ENCODE measurements around the gene ST6GAL1.
"Not testable (repeated sequence)": the region's sequence is repeated elsewhere in the genome, so short reads cannot be mapped to it uniquely, and the experiment has no call there.

ST6GAL1 gene

GRCh38 chr3:187044867-187045552, 114.7 kb downstream of the ST6GAL1 start:
- Histone ChIP-seq H3K4me1 (peaks cover 0 to 36% (median 8%) of the 10 kb centered on the region in 4 donors), H3K36me3 (peaks cover 2 to 17% (median 8%) of the 10 kb centered on the region in 3 donors), H3K4me3 (no peak overlapping the region), H3K27ac (no peak overlapping the region), H3K9me3 (no peaks in the 10 kb centered on the region), H3K27me3 (no peaks in the 10 kb centered on the region)
- TF ChIP-seq CTCF (IDR thresholded peaks at IDR 0.05): no peak
- peak in 1 of 2 donors; percentile 45 for DNase-seq
- intact Hi-C loops (cut with DNase I; ENCODE audit: low total_unique reads): no loop called here

DNA sequence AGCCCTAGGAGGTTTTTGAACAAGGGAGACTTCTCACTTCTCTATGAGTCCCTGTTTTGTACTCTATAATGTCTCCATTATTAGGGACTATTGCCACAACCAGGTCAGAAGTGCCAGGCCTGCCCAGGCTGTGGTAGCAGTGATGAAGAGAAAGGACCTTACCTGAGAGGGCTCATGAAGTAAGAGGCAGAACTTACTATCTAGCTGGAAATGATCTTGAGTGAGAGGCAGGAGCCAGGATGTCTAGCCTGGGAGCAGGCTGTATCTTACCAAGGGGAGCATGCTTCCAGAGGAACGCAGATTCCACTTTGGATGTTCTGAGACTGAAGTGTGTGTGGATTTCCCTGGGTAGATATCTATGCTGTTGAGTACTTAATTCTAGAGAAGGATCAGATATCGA, 115.7 kb downstream of the ST6GAL1 start:
- Histone ChIP-seq H3K36me3 (peaks cover 4 to 17% (median 15%) of the 10 kb centered on the region in 3 donors), H3K9me3 (no peaks in the 10 kb centered on the region), H3K4me1 (peaks cover 0 to 29% (median 8%) of the 10 kb centered on the region in 4 donors), H3K27me3 (no peaks in the 10 kb centered on the region), H3K4me3 (no peak overlapping the region), H3K27ac (no peak overlapping the region)
- no peak for TF ChIP-seq CTCF (IDR thresholded peaks at IDR 0.05)
- no peak for DNase-seq
- intact Hi-C loops (cut with DNase I; ENCODE audit: low total_unique reads): no loop called here

- intact Hi-C loops (cut with DNase I; ENCODE audit: low total_unique reads): no loop called here
- H3K27ac ChIP-seq: no peak overlapping the region
- peaks cover 0 to 9% (median 0%) of the 10 kb centered on the region in 3 donors for H3K9me3 ChIP-seq
Measured at GRCh38 chr3:187049462-187050101, 119.3 kb downstream of the ST6GAL1 start.

GRCh38 chr3:187051066-187051465, 120.7 kb downstream of the ST6GAL1 start:
- H3K4me1 ChIP-seq: no peaks in the 10 kb centered on the region
- H3K27me3 ChIP-seq: no peaks in the 10 kb centered on the region
- TF ChIP-seq CTCF (IDR thresholded peaks at IDR 0.05): no peak
- no peak overlapping the region for H3K4me3 ChIP-seq
- peaks cover 0 to 10% (median 0%) of the 10 kb centered on the region in 3 donors for H3K9me3 ChIP-seq
- H3K27ac ChIP-seq: no peak overlapping the region
- intact Hi-C loops (cut with DNase I; ENCODE audit: low total_unique reads): no loop called here
- peaks cover 27 to 52% (median 32%) of the 10 kb centered on the region in 3 donors for H3K36me3 ChIP-seq
- DNase-seq: no peak

More at GRCh38 chr3:187049462-187050101, 119.3 kb downstream of the ST6GAL1 start:
- peaks cover 27 to 43% (median 30%) of the 10 kb centered on the region in 3 donors for H3K36me3 ChIP-seq
- TF ChIP-seq CTCF (IDR thresholded peaks at IDR 0.05): no peak
- no peak for DNase-seq
- H3K4me1 ChIP-seq: peaks cover 0 to under 1% (median 0%) of the 10 kb centered on the region in 4 donors
- H3K27me3 ChIP-seq: no peaks in the 10 kb centered on the region
- no peak overlapping the region for H3K4me3 ChIP-seq

DNA sequence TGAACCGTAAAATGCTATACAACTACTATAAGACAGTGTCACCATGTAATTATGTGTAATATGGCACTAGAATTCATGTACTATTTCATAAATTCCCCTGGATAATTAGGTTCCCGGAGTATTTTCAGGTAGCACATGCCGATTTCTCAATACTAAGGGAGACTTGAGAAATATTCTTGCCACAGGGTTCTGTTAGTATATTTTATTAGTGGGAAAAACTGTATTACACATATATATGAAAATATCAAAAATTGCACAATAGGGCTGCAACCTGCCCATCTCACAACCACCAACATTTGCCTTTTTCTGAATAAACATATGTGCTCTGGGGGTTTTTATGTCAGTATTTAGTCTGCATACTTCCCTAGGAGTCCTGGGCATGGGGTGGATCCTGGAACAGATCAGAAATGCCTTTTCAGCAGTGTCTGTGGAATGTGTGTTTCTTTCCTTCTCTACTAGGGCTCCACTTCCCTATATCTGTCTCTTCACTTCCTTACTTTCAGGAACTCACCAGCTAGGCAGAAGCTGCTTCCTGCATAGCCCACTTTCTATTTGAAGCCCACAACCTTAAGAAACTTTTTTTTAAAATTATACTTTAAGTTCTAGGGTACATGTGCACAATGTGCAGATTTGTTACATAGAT, 121.5 kb downstream of the ST6GAL1 start:
- no peak for TF ChIP-seq CTCF (IDR thresholded peaks at IDR 0.05)
- H3K4me1 ChIP-seq: no peaks in the 10 kb centered on the region
- H3K4me3 ChIP-seq: no peak overlapping the region
- intact Hi-C loops (cut with DNase I; ENCODE audit: low total_unique reads): no loop called here
- H3K27me3 ChIP-seq: no peaks in the 10 kb centered on the region
- DNase-seq: peak in 1 of 2 donors; percentile 28
- H3K9me3 ChIP-seq: peaks cover 0 to 10% (median 0%) of the 10 kb centered on the region in 3 donors
- H3K27ac ChIP-seq: no peak overlapping the region
- peaks cover 27 to 54% (median 32%) of the 10 kb centered on the region in 3 donors for H3K36me3 ChIP-seq

- H3K4me1 ChIP-seq; H3K4me3 ChIP-seq; H3K27ac ChIP-seq; intact Hi-C loops (cut with DNase I; ENCODE audit: low total_unique reads); DNase-seq; H3K27me3 ChIP-seq: not testable (repeated sequence)
- Histone ChIP-seq H3K9me3 (peaks cover 0 to 11% (median under 1%) of the 10 kb centered on the region in 3 donors), H3K36me3 (peaks cover 33 to 60% (median 36%) of the 10 kb centered on the region in 3 donors)
Measured at GRCh38 chr3:187052427-187052826, 122.1 kb downstream of the ST6GAL1 start.

GRCh38 chr3:187054433-187054832, 124.1 kb downstream of the ST6GAL1 start:
- intact Hi-C loops (cut with DNase I; ENCODE audit: low total_unique reads); H3K27me3 ChIP-seq: not testable (repeated sequence)

GRCh38 chr3:187057803-187058202, 127.5 kb downstream of the ST6GAL1 start:
- DNase-seq; intact Hi-C loops (cut with DNase I; ENCODE audit: low total_unique reads); H3K27me3 ChIP-seq; H3K4me1 ChIP-seq; H3K27ac ChIP-seq; H3K4me3 ChIP-seq: not testable (repeated sequence)
- Histone ChIP-seq H3K9me3 (peaks cover 0 to 18% (median 3%) of the 10 kb centered on the region in 3 donors), H3K36me3 (peaks cover 18 to 61% (median 36%) of the 10 kb centered on the region in 3 donors)

More at GRCh38 chr3:187054433-187054832, 124.1 kb downstream of the ST6GAL1 start:
- H3K4me3 ChIP-seq, H3K4me1 ChIP-seq, DNase-seq, H3K27ac ChIP-seq: not testable (repeated sequence)
- peaks cover 42 to 72% (median 50%) of the 10 kb centered on the region in 3 donors for H3K36me3 ChIP-seq
- H3K9me3 ChIP-seq: peaks cover 0 to 18% (median 3%) of the 10 kb centered on the region in 3 donors

Data from tibial artery (tissue), 4 donors.